HepG2 (cell line): ENCODE data around the gene HOXD9. TPM values are rescaled to one million over a fixed set of nuclear protein-coding genes. Genes with fewer than 3 reads are reported as not detected.

ENCODE experiments used
- ATAC-seq: fragments of 200-7000 bp; cut with Tn5 transposase; 3 replicates; pipeline ENCODE4 v1.9.1; 2020; ENCODE audit warnings: mild to moderate bottlenecking, moderate library complexity
- BruUV-seq: library from RNA; stranded (reverse); fragments of 400-500 nt; replicated peaks from 2 replicates; lab custom pipeline; 2021; lab: Mats Ljungman, UMichigan
- CTCF ChIA-PET: fragments of 300-600 bp; formaldehyde crosslinking; extraction: SDS; loops from one replicate; lab custom pipeline; 2021; ENCODE audit warnings: low total read pairs, inconsistent platforms, low intra/inter-chr PET ratio; lab: Yijun Ruan, JAX
- POLR2A ChIA-PET: fragments of 350-600 bp; sonication (Branson Sonifier 250); formaldehyde crosslinking; loops from one replicate; lab custom pipeline; 2020; ENCODE audit warnings: antibody characterized with exemption, inconsistent platforms; lab: Yijun Ruan, JAX
- DNase-seq: peaks from one replicate; pipeline ENCODE4 v3.0.0-alpha.2; 2015; ENCODE audit warnings: low spot score
- FAIRE-seq: peaks from 3 replicates; lab custom pipeline; 2011; peaks lifted over from hg19 to GRCh38; lab: Jason Lieb, UNC
- H2AFZ ChIP-seq: one replicate; pipeline ENCODE4 v1.6.1; 2011; ENCODE audit warnings: low read length, inconsistent platforms
- H3K27ac ChIP-seq: fragments of 300-600 bp; 3 replicates; pipeline ENCODE4 v1.8.0; 2011; ENCODE audit warnings: mixed run types, mild to moderate bottlenecking, mixed read lengths, low read length, inconsistent platforms; ENCODE audit not compliant: insufficient read depth; ENCODE audit errors: extremely low read length
- H3K27me3 ChIP-seq, 2 experiments: fragments of 200-600 bp in 1 of 2; 2 replicates in 1 of 2; 3 replicates in 1 of 2; pipeline versions ENCODE4 v1.6.0 to v1.8.0; 2011; ENCODE audit warnings: low read length in 2 of 2, mild to moderate bottlenecking in 2 of 2, moderate library complexity in 2 of 2, inconsistent platforms in 1 of 2; ENCODE audit not compliant: insufficient read depth in 2 of 2, control insufficient read depth in 1 of 2
- H3K36me3 ChIP-seq, 2 experiments: fragments of 200-600 bp in 1 of 2; replicated peaks in 1 of 2; 2 replicates in 1 of 2; 3 replicates in 1 of 2; pipeline versions ENCODE4 v1.5.1 to v1.8.0; 2011; ENCODE audit warnings: low read length in 2 of 2, inconsistent platforms in 1 of 2; ENCODE audit not compliant: insufficient read depth in 2 of 2, control insufficient read depth in 1 of 2
- H3K4me1 ChIP-seq: 2 replicates; pipeline ENCODE4 v1.5.1; 2012; ENCODE audit warnings: low read length, inconsistent platforms; ENCODE audit not compliant: insufficient read depth
- H3K4me2 ChIP-seq: 2 replicates; pipeline ENCODE4 v1.6.0; 2011; ENCODE audit warnings: low read depth, low read length, inconsistent platforms
- H3K4me3 ChIP-seq, 3 experiments: fragments of 200-600 bp in 1 of 3; sonication (generic), shearing (Covaris generic) in 1 of 3; replicated peaks in 1 of 3; 2 replicates each; pipeline ENCODE4 v1.5.1; 2011 to 2016; ENCODE audit warnings: low read length in 3 of 3, inconsistent platforms in 2 of 3, low read depth in 2 of 3, mild to moderate bottlenecking in 2 of 3, control low read depth in 1 of 3, mixed read lengths in 1 of 3; ENCODE audit not compliant: insufficient read depth in 1 of 3
- H3K79me2 ChIP-seq: one replicate; pipeline ENCODE4 v1.6.1; 2011; ENCODE audit warnings: low read length, inconsistent platforms; ENCODE audit not compliant: insufficient read depth
- H3K9ac ChIP-seq: 2 replicates; pipeline ENCODE4 v1.6.0; 2011; ENCODE audit warnings: mild to moderate bottlenecking, low read depth, low read length, inconsistent platforms; ENCODE audit not compliant: insufficient read depth
- H3K9me3 ChIP-seq: 2 replicates; pipeline ENCODE4 v1.5.1; 2012; ENCODE audit warnings: mild to moderate bottlenecking, low read length
- H4K20me1 ChIP-seq: 2 replicates; pipeline ENCODE4 v1.6.0; 2011; ENCODE audit warnings: inconsistent platforms, mild to moderate bottlenecking, low read length, moderate library complexity; ENCODE audit not compliant: insufficient read depth
- AGO1 ChIP-seq: fragments of 200-400 bp; formaldehyde crosslinking; IDR thresholded peaks from 2 replicates; pipeline ENCODE4 v1.6.1; 2017; ENCODE audit warnings: mild to moderate bottlenecking, low read depth, low read length, moderate library complexity; ENCODE audit not compliant: poor library complexity, severe bottlenecking
- ATRX ChIP-seq: sonication (generic); formaldehyde crosslinking; IDR thresholded peaks from 2 replicates; pipeline ENCODE4 v1.4.0; 2020; ENCODE audit warnings: missing genetic modification reagents, borderline replicate concordance
- BRCA1 ChIP-seq: sonication (generic); formaldehyde crosslinking; IDR thresholded peaks from 2 replicates; pipeline ENCODE4 v1.4.0; 2020; ENCODE audit warnings: missing genetic modification reagents
- CSRNP2 ChIP-seq: sonication (generic); formaldehyde crosslinking; conservative IDR thresholded peaks from 2 replicates; pipeline ENCODE4 v1.8.0; 2022; ENCODE audit warnings: low read depth, missing genetic modification reagents
- HNF4A ChIP-seq: sonication (generic); formaldehyde crosslinking; IDR thresholded peaks from 2 replicates; pipeline ENCODE4 v1.4.0; 2020; ENCODE audit warnings: missing genetic modification reagents
- IKZF1 ChIP-seq: fragments of 450-650 bp; IDR thresholded peaks from 2 replicates; pipeline ENCODE4 v1.7.1; 2016
- LCORL ChIP-seq, 2 experiments: fragments of 450-650 bp in 1 of 2; sonication (generic) in 1 of 2; formaldehyde crosslinking in 1 of 2; IDR thresholded peaks; 2 replicates each; pipeline versions ENCODE4 v1.5.0 to v1.6.1; 2017 to 2020; ENCODE audit warnings: antibody characterized with exemption in 1 of 2, missing genetic modification reagents in 1 of 2
- MYNN ChIP-seq: sonication (generic); formaldehyde crosslinking; IDR thresholded peaks from 2 replicates; pipeline ENCODE4 v1.4.0; 2020; ENCODE audit warnings: mild to moderate bottlenecking, low read depth, missing genetic modification reagents
- NR0B2 ChIP-seq: sonication (generic); formaldehyde crosslinking; IDR thresholded peaks from 2 replicates; pipeline ENCODE4 v1.4.0; 2020; ENCODE audit warnings: mild to moderate bottlenecking, missing genetic modification reagents
- REXO4 ChIP-seq: sonication (generic); formaldehyde crosslinking; IDR thresholded peaks from 2 replicates; pipeline ENCODE4 v1.8.0; 2022; ENCODE audit warnings: missing genetic modification reagents, mild to moderate bottlenecking, borderline replicate concordance
- SCMH1 ChIP-seq: sonication (generic); formaldehyde crosslinking; IDR thresholded peaks from 2 replicates; pipeline ENCODE4 v1.9.0; 2021; ENCODE audit warnings: missing genetic modification reagents, mild to moderate bottlenecking, borderline replicate concordance
- SMYD3 ChIP-seq: sonication (generic); formaldehyde crosslinking; IDR thresholded peaks from 2 replicates; pipeline ENCODE4 v1.8.1; 2023; ENCODE audit warnings: mild to moderate bottlenecking, missing genetic modification reagents
- ZBTB34 ChIP-seq: sonication (generic); formaldehyde crosslinking; IDR thresholded peaks from 2 replicates; pipeline ENCODE4 v1.8.0; 2022; ENCODE audit warnings: mild to moderate bottlenecking, missing genetic modification reagents
- ZFP1 ChIP-seq: IDR thresholded peaks from 2 replicates; pipeline ENCODE4 v1.6.1; 2016
- ZNF333 ChIP-seq: sonication (generic); formaldehyde crosslinking; IDR thresholded peaks from 2 replicates; pipeline ENCODE4 v1.4.0; 2020; ENCODE audit warnings: mild to moderate bottlenecking, missing genetic modification reagents, borderline replicate concordance
- ZNF414 ChIP-seq: sonication (generic); formaldehyde crosslinking; IDR thresholded peaks from 2 replicates; pipeline ENCODE4 v1.5.0; 2020; ENCODE audit warnings: missing genetic modification reagents
- ZNF446 ChIP-seq: sonication (generic); formaldehyde crosslinking; IDR thresholded peaks from 2 replicates; pipeline ENCODE4 v1.5.0; 2020; ENCODE audit warnings: mild to moderate bottlenecking, missing genetic modification reagents
- ZNF574 ChIP-seq: sonication (generic); formaldehyde crosslinking; IDR thresholded peaks from 2 replicates; pipeline ENCODE4 v1.4.0; 2020; ENCODE audit warnings: missing genetic modification reagents
- WGBS: methylation state at CpG from one replicate; pipeline ENCODE4 v1.1.6; 2017; ENCODE audit warnings: low lambda C conversion rate; 5-methylcytosine and 5-hydroxymethylcytosine counted together
- in situ Hi-C: cut with HindIII; loops from 2 replicates; pipeline ENCODE4 v1.10.0; 2017; ENCODE audit warnings: low pct_unique_long_range_greater_than_20kb; ENCODE audit not compliant: extremely low pct_ligation_motif_present
- intact Hi-C: fragments of 100-400 bp; cut with micrococcal nuclease; formaldehyde crosslinking; loops from one replicate; pipeline ENCODE4 v1.10.0; 2022; ENCODE audit not compliant: unreplicated experiment
- polyA plus RNA-seq, 8 experiments: library from polyadenylated mRNA; depleted of rRNA in 3 of 8; stranded (reverse) in 7 of 8; unstranded in 1 of 8; fragments of >200 nt; fragmentation: Illumina TruSeq in 4 of 8; extraction: Trizol in 4 of 8; gene quantifications; 2 replicates each; pipeline versions ENCODE4 v1.2.1 to v1.2.3, GENCODE V29; 2011 to 2016; ENCODE audit warnings: low read depth in 4 of 8, missing spikeins in 1 of 8, mixed read lengths in 1 of 8; ENCODE audit not compliant: insufficient read depth in 1 of 8
- total RNA-seq, 5 experiments: library from RNA; depleted of rRNA; stranded (reverse); fragments of >200 nt; fragmentation: Illumina TruSeq; extraction: Trizol; gene quantifications; 2 replicates each; pipeline ENCODE4 v1.2.3, GENCODE V29; 2016; ENCODE audit warnings: low read depth in 1 of 5

HOXD9 gene
- total and polyA plus RNA-seq, 2 of the 13 experiments (the other 11 are each of a cell fraction or from before 2014, with no cell fraction given): not detected

- CTCF ChIA-PET: no interaction called here
- 58% methylated on average over 28 of the region's 28 CpGs for WGBS
- in situ Hi-C loops: loop anchor here (10.0 kb wide), 1 partner anchor 1066 kb away; no protein-coding TSS in a partner anchor
- H3K4me3 ChIP-seq: no peak overlapping the region
- H3K4me1 ChIP-seq: peaks cover 17% of the 10 kb centered on the region
- H3K9ac ChIP-seq: no peak overlapping the region
- intact Hi-C loops: no loop called here
- peaks cover 36 to 98% of the 10 kb centered on the region in 2 experiments for H3K27me3 ChIP-seq
- no TSS peak for BruUV-seq
- no peak for ATAC-seq
- DNase-seq: no peak
- POLR2A ChIA-PET: no interaction called here
- no peak overlapping the region for H3K4me2 ChIP-seq
- H3K36me3 ChIP-seq: no peaks in the 10 kb centered on the region
- no peaks in the 10 kb centered on the region for H3K79me2 ChIP-seq
- no peak for FAIRE-seq
- H3K9me3 ChIP-seq: no peaks in the 10 kb centered on the region
- H4K20me1 ChIP-seq: no peaks in the 10 kb centered on the region; the same call in 1 of the 2 replicates
- H3K27ac ChIP-seq: no peak overlapping the region
- no peak overlapping the region for H2AFZ ChIP-seq
- TF ChIP-seq BRCA1 (no peak), ZNF414 (no peak), REXO4 (CRISPR knock-in tag) (no peak), ATRX (CRISPR knock-in tag) (no peak), ZNF574 (CRISPR knock-in tag) (no peak), CSRNP2 (no peak), IKZF1 (no peak), SCMH1 (no peak), LCORL (IDR thresholded peaks at IDR 0.05) (no peak), LCORL (CRISPR knock-in tag; IDR thresholded peaks at IDR 0.05) (no peak), ZNF333 (CRISPR knock-in tag) (no peak), AGO1 (no peak), MYNN (CRISPR knock-in tag) (no peak), SMYD3 (CRISPR knock-in tag) (no peak), ZNF446 (CRISPR knock-in tag) (no peak), ZBTB34 (CRISPR knock-in tag) (no peak), HNF4A (CRISPR knock-in tag) (no peak), ZFP1 (CRISPR knock-in tag) (no peak), NR0B2 (CRISPR knock-in tag) (no peak)
Observed at GRCh38 chr2:176100547-176101140, 21.9 kb upstream of the HOXD9 start.
